ENCODE measurements around the gene CCDC197. TPM values are rescaled to one million over a fixed set of nuclear protein-coding genes. Genes with fewer than 3 reads are reported as not detected.

Gene CCDC197
- polyA plus RNA-seq, 1 donor from 2014 or later: not detected

DNA sequence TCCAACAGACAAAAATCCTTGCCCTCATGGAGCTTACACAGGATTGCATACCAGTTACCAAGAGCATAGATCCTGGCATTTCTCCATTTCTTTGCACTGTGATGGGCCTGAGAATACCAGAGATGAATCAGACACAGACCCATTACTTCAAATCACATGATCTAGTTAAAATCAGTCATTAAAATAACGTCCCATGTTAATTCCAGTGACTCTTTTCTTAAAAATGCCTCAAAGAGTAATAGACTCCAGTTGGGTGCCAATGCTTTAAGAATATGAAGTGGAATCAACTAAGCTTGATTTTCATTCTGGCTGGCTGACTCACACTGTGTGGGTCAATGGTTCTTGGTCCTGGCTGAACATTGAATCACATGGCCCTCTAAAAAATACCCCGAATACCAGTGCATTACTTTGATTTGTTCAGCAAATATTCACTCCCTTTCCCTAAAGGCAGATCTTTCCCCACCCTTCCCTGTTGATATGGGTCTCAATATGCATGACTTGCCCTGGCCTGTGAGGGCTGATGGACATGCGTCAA, 31.7 kb upstream of the CCDC197 start:
- Histone ChIP-seq H3K9me3 (ENCODE audit: low read length) (no peaks in the 10 kb centered on the region), H3K4me2 (ENCODE audit: low read length) (no peak overlapping the region), H3K27ac (ENCODE audit: low read length) (no peak overlapping the region), H3K4me3 (ENCODE audit: low read length) (no peak overlapping the region), H3K9me2 (ENCODE audit: insufficient read depth, low read length) (no peaks in the 10 kb centered on the region), H3K36me3 (ENCODE audit: insufficient read depth, low read length) (no peaks in the 10 kb centered on the region), H4K20me1 (ENCODE audit: insufficient read depth) (no peaks in the 10 kb centered on the region), H3F3A (ENCODE audit: insufficient read depth, low read length, poor library complexity, severe bottlenecking) (no peaks in the 10 kb centered on the region), H3K9ac (ENCODE audit: low read length) (no peak overlapping the region), H3K27me3 (ENCODE audit: insufficient read depth, low read depth, low read length) (no peaks in the 10 kb centered on the region), H2AFZ (ENCODE audit: low read depth, low read length) (no peak overlapping the region), H3K79me2 (replicated peaks; ENCODE audit: insufficient read depth, low read length) (no peaks in the 10 kb centered on the region)
- no peak for TF ChIP-seq EP300 (conservative IDR thresholded peaks at IDR 0.05; ENCODE audit: poor library complexity, severe bottlenecking)
- TF ChIP-seq MXI1 (conservative IDR thresholded peaks at IDR 0.05; ENCODE audit: poor library complexity, severe bottlenecking): no peak
- TF ChIP-seq TAF1 (IDR thresholded peaks at IDR 0.05; ENCODE audit: low read depth): no peak
- TF ChIP-seq REST (IDR thresholded peaks at IDR 0.05; ENCODE audit: borderline replicate concordance): no peak
- no peak for TF ChIP-seq SMC3 (conservative IDR thresholded peaks at IDR 0.05; ENCODE audit: poor library complexity)
- TF ChIP-seq RAD21 (conservative IDR thresholded peaks at IDR 0.05): no peak
- TF ChIP-seq, protein P1, sequence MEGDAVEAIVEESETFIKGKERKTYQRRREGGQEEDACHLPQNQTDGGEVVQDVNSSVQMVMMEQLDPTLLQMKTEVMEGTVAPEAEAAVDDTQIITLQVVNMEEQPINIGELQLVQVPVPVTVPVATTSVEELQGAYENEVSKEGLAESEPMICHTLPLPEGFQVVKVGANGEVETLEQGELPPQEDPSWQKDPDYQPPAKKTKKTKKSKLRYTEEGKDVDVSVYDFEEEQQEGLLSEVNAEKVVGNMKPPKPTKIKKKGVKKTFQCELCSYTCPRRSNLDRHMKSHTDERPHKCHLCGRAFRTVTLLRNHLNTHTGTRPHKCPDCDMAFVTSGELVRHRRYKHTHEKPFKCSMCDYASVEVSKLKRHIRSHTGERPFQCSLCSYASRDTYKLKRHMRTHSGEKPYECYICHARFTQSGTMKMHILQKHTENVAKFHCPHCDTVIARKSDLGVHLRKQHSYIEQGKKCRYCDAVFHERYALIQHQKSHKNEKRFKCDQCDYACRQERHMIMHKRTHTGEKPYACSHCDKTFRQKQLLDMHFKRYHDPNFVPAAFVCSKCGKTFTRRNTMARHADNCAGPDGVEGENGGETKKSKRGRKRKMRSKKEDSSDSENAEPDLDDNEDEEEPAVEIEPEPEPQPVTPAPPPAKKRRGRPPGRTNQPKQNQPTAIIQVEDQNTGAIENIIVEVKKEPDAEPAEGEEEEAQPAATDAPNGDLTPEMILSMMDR (IDR thresholded peaks at IDR 0.05; ENCODE audit: poor library complexity, severe bottlenecking): no peak
- TF ChIP-seq POLR2AphosphoS5 (IDR thresholded peaks at IDR 0.05): no peak
- no peak for TF ChIP-seq EZH2 (IDR thresholded peaks at IDR 0.05; ENCODE audit: borderline replicate concordance, insufficient read depth, low read length, poor library complexity, severe bottlenecking)

GRCh38 chr14:93965946-93966474, 31.1 kb upstream of the CCDC197 start:
- Histone ChIP-seq H3K9me3 (ENCODE audit: low read length) (no peaks in the 10 kb centered on the region), H3K4me2 (ENCODE audit: low read length) (no peak overlapping the region), H3K79me2 (replicated peaks; ENCODE audit: insufficient read depth, low read length) (no peaks in the 10 kb centered on the region), H3K4me3 (ENCODE audit: low read length) (no peak overlapping the region), H3K27ac (ENCODE audit: low read length) (no peak overlapping the region), H3K27me3 (ENCODE audit: insufficient read depth, low read depth, low read length) (no peaks in the 10 kb centered on the region), H3K9ac (ENCODE audit: low read length) (no peak overlapping the region), H3K36me3 (ENCODE audit: insufficient read depth, low read length) (no peaks in the 10 kb centered on the region), H3K9me2 (ENCODE audit: insufficient read depth, low read length) (no peaks in the 10 kb centered on the region), H4K20me1 (ENCODE audit: insufficient read depth) (no peaks in the 10 kb centered on the region), H2AFZ (ENCODE audit: low read depth, low read length) (no peak overlapping the region), H3F3A (ENCODE audit: insufficient read depth, low read length, poor library complexity, severe bottlenecking) (no peaks in the 10 kb centered on the region)
- no peak for TF ChIP-seq TAF1 (IDR thresholded peaks at IDR 0.05; ENCODE audit: low read depth)
- TF ChIP-seq RAD21 (conservative IDR thresholded peaks at IDR 0.05): no peak
- TF ChIP-seq MXI1 (conservative IDR thresholded peaks at IDR 0.05; ENCODE audit: poor library complexity, severe bottlenecking): no peak
- TF ChIP-seq SMC3 (conservative IDR thresholded peaks at IDR 0.05; ENCODE audit: poor library complexity): no peak
- TF ChIP-seq EP300 (conservative IDR thresholded peaks at IDR 0.05; ENCODE audit: poor library complexity, severe bottlenecking): no peak
- no peak for TF ChIP-seq POLR2AphosphoS5 (IDR thresholded peaks at IDR 0.05)
- TF ChIP-seq REST (IDR thresholded peaks at IDR 0.05; ENCODE audit: borderline replicate concordance): no peak
- TF ChIP-seq EZH2 (IDR thresholded peaks at IDR 0.05; ENCODE audit: borderline replicate concordance, insufficient read depth, low read length, poor library complexity, severe bottlenecking): no peak
- TF ChIP-seq, protein P1 (IDR thresholded peaks at IDR 0.05; ENCODE audit: poor library complexity, severe bottlenecking): no peak

All from neural cell (in vitro differentiated cells).